Sigmoid colon (tissue), 7 donors: Measurements from ENCODE around the gene PJA2. TPM values are rescaled to one million over a fixed set of nuclear protein-coding genes. Genes with fewer than 3 reads are reported as not detected.
A peak's percentile ranks its signal among the peaks of the same experiment; 100 is the strongest.

ENCODE experiments used
- DNase-seq: peaks from one replicate; pipeline ENCODE4 v3.0.0-alpha.2; 2019
- H3K27ac ChIP-seq, 4 donors: fragments of 200-600 bp; sonication (generic); one replicate each; pipeline ENCODE4 v1.5.1; 2016 to 2019; ENCODE audit warnings: mild to moderate bottlenecking in 1 of 4
- H3K27me3 ChIP-seq, 3 donors: fragments of 200-600 bp; sonication (generic); one replicate each; pipeline ENCODE4 v1.5.1; 2019; ENCODE audit warnings: mild to moderate bottlenecking in 1 of 3
- H3K36me3 ChIP-seq, 4 donors: fragments of 200-600 bp; sonication (generic); one replicate each; pipeline ENCODE4 v1.5.1; 2016 to 2019
- H3K4me1 ChIP-seq, 4 donors: fragments of 200-600 bp; sonication (generic); one replicate each; pipeline ENCODE4 v1.5.1; 2017 to 2019
- H3K4me3 ChIP-seq, 4 donors: fragments of 200-600 bp; sonication (generic); one replicate each; pipeline ENCODE4 v1.5.1; 2017 to 2019; ENCODE audit warnings: mild to moderate bottlenecking in 2 of 4, moderate library complexity in 1 of 4
- H3K9me3 ChIP-seq, 4 donors: fragments of 200-600 bp in 3 of 4; sonication (generic) in 3 of 4; one replicate each; pipeline versions ENCODE4 v1.5.1 to v1.6.1; 2013 to 2019
- CTCF ChIP-seq, 4 experiments: fragments of 450-650 bp in 3 of 4; fragments of 200-600 bp in 1 of 4; IDR thresholded peaks; one replicate each; pipeline ENCODE4 v1.5.1; 2016 to 2019; ENCODE audit warnings: antibody characterized with exemption in 4 of 4, mild to moderate bottlenecking in 3 of 4, moderate library complexity in 2 of 4
- EP300 ChIP-seq, 4 donors: sonication (generic); formaldehyde crosslinking; IDR thresholded peaks; one replicate each; pipeline ENCODE4 v1.6.1; 2017; ENCODE audit warnings: antibody characterized with exemption in 4 of 4
- POLR2A ChIP-seq, 2 donors: fragments of 450-650 bp; IDR thresholded peaks; one replicate each; pipeline ENCODE4 v1.6.1; 2016; ENCODE audit warnings: antibody characterized with exemption in 2 of 2, mild to moderate bottlenecking in 2 of 2, moderate library complexity in 2 of 2
- POLR2AphosphoS5 ChIP-seq, 4 donors: sonication (generic); formaldehyde crosslinking; IDR thresholded peaks; one replicate each; pipeline ENCODE4 v1.6.1; 2017; ENCODE audit warnings: antibody characterized with exemption in 4 of 4
- whole genome bisulfite sequencing, 2 donors: extraction: QIAGEN DNeasy Blood & Tissue Kit; methylation state at CpG; one replicate each; pipeline ENCODE4 v1.1.7; 2013; 5-methylcytosine and 5-hydroxymethylcytosine counted together
- intact Hi-C: fragments of 100-400 bp; cut with DNase I; formaldehyde crosslinking; loops from one replicate; pipeline ENCODE4 v1.15.1; 2023
- polyA plus RNA-seq, 3 donors: library from polyadenylated mRNA; stranded (reverse); fragments of 200-250 nt; gene quantifications; one replicate each; pipeline ENCODE4 v1.2.3, GENCODE V29; 2013
- total RNA-seq, 4 donors: library from RNA; depleted of rRNA; stranded (reverse); fragments of >200 nt; gene quantifications; one replicate each; pipeline ENCODE4 v1.1.0, GENCODE V29; 2016
- donor health status: healthy with polysubstance abuse.
- donor health status: Bipolar disorder and iron deficiency.
- donor health status: healthy.

Gene PJA2
- total and polyA plus RNA-seq, 7 donors = 35.4 to 213 (median 163) TPM

GRCh38 chr5:109408991-109409843 is 557 bp downstream of the PJA2 start:
- Histone ChIP-seq H3K36me3 (no peaks in the 10 kb centered on the region), H3K9me3 (no peaks in the 10 kb centered on the region), H3K4me1 (peaks cover 0 to 71% (median 62%) of the 10 kb centered on the region in 4 donors), H3K4me3 (peak overlapping the region; percentile 70 to 89 (median 85)), H3K27me3 (no peaks in the 10 kb centered on the region), H3K27ac (peak overlapping the region; percentile 95 to 99 (median 98))
- DNase-seq = peak; percentile 89
- WGBS, 2 donors = 0% methylated on average over 52 of the region's 52 CpGs
- intact Hi-C loops = loop anchor here (2.0 to 10.0 kb wide), 4 partner anchors 37 to 660 kb away; no protein-coding TSS in a partner anchor
- TF ChIP-seq EP300 (IDR thresholded peaks at IDR 0.05) (no peak), POLR2AphosphoS5 (IDR thresholded peaks at IDR 0.05) (peak; percentile 44 to 72 (median 58)), POLR2A (IDR thresholded peaks at IDR 0.05) (no peak), CTCF (IDR thresholded peaks at IDR 0.05) (no peak)

GRCh38 chr5:109407913-109408312 is 1.9 kb downstream of the PJA2 start:
- H3K4me1 ChIP-seq = peaks cover 0 to 72% (median 59%) of the 10 kb centered on the region in 4 donors
- H3K36me3 ChIP-seq = no peaks in the 10 kb centered on the region
- no peak for DNase-seq
- TF ChIP-seq EP300 (IDR thresholded peaks at IDR 0.05) (no peak), POLR2AphosphoS5 (IDR thresholded peaks at IDR 0.05) (no peak), CTCF (IDR thresholded peaks at IDR 0.05) (no peak), POLR2A (IDR thresholded peaks at IDR 0.05) (no peak)
- no peaks in the 10 kb centered on the region for H3K27me3 ChIP-seq
- WGBS, 2 donors = 14 to 37% methylated on average over 2 of the region's 2 CpGs
- peak overlapping the region; percentile 95 to 99 (median 98) for H3K27ac ChIP-seq
- intact Hi-C loops = loop anchor here (2.0 to 10.0 kb wide), 4 partner anchors 36 to 659 kb away; no protein-coding TSS in a partner anchor
- peak overlapping the region; percentile 70 to 89 (median 85) for H3K4me3 ChIP-seq
- no peaks in the 10 kb centered on the region for H3K9me3 ChIP-seq

GRCh38 chr5:109406719-109407118 is 3.1 kb downstream of the PJA2 start:
- intact Hi-C loops = loop anchor here (5.0 to 10.0 kb wide), 3 partner anchors 34 to 74 kb away; no protein-coding TSS in a partner anchor
- Histone ChIP-seq H3K4me3 (peak overlapping the region in 2 of 4 donors; percentile 70 to 89), H3K9me3 (no peaks in the 10 kb centered on the region), H3K27me3 (no peaks in the 10 kb centered on the region), H3K27ac (peak overlapping the region; percentile 95 to 99 (median 98)), H3K36me3 (no peaks in the 10 kb centered on the region), H3K4me1 (peaks cover 0 to 72% (median 57%) of the 10 kb centered on the region in 4 donors)
- TF ChIP-seq EP300 (IDR thresholded peaks at IDR 0.05) (no peak), POLR2AphosphoS5 (IDR thresholded peaks at IDR 0.05) (no peak), CTCF (IDR thresholded peaks at IDR 0.05) (no peak), POLR2A (IDR thresholded peaks at IDR 0.05) (no peak)
- DNase-seq = no peak
- WGBS, 2 donors = 37 to 63% methylated on average over 1 of the region's 1 CpG

- WGBS, 2 donors = 92 to 93% methylated on average over 6 of the region's 6 CpGs
- Histone ChIP-seq H3K27ac (peak overlapping the region in 2 of 4 donors; percentile 32), H3K4me1 (peaks cover 0 to 85% (median 69%) of the 10 kb centered on the region in 4 donors), H3K4me3 (no peak overlapping the region), H3K9me3 (no peaks in the 10 kb centered on the region), H3K27me3 (no peaks in the 10 kb centered on the region), H3K36me3 (no peaks in the 10 kb centered on the region)
- TF ChIP-seq POLR2AphosphoS5 (IDR thresholded peaks at IDR 0.05) (no peak), POLR2A (IDR thresholded peaks at IDR 0.05) (no peak), EP300 (IDR thresholded peaks at IDR 0.05) (no peak), CTCF (IDR thresholded peaks at IDR 0.05) (no peak)
- intact Hi-C loops = loop anchor here (10.0 kb wide), 1 partner anchor 50 kb away; no protein-coding TSS in a partner anchor
- no peak for DNase-seq
Observed at GRCh38 chr5:109404428-109404960, 5.3 kb downstream of the PJA2 start.
